Panc1 (cell line): ENCODE results near the gene MYO3B.

ENCODE experiments used
- CTCF ChIP-seq: fragments of 450-650 bp; IDR thresholded peaks from 2 replicates; pipeline ENCODE4 v1.5.1; 2017; ENCODE audit warnings: mild to moderate bottlenecking
- TCF7L2 ChIP-seq: IDR thresholded peaks from 2 replicates; pipeline ENCODE4 v1.6.1; 2011; ENCODE audit warnings: mild to moderate bottlenecking, low read depth, low read length, inconsistent platforms

GRCh38 chr2:170321526-170321925, 143.6 kb downstream of the MYO3B start:
- TF ChIP-seq CTCF, result no peak
- no peak for TF ChIP-seq TCF7L2
